ENCODE results near the gene TLK2.
"Not testable (repeated sequence)": the region's sequence is repeated elsewhere in the genome, so short reads cannot be mapped to it uniquely, and the experiment has no call there.

The TLK2 gene

DNA sequence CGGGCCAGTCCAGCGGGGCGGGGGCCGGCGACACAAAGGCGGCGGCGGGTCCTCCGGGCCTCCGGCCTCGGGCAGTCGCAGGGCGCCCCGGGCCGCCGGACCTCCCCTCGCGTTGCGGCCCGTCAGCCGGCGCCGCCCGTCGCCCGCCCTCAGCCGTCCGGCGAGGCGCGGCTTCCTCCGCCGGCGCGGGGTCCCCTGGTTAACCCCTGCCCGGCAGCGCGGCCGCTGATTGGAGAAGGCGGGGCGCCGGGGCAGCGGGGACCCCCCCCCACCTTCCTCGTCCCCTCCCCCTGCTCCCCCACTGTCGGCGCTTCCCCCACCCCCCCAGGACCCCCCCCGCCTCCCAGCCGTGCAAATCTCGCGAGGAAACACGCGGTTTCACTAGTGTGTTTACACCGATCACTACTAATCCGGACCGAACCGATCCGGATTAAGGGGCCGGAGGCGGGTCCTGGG is at the start of gene TLK2:
TSS of gene TLK2 (plus strand) at position 402 of the 456 bp plus-strand sequence. CDS start 2,301 bp downstream, outside the sequence.
- peak; percentile 43 for DNase-seq

DNA sequence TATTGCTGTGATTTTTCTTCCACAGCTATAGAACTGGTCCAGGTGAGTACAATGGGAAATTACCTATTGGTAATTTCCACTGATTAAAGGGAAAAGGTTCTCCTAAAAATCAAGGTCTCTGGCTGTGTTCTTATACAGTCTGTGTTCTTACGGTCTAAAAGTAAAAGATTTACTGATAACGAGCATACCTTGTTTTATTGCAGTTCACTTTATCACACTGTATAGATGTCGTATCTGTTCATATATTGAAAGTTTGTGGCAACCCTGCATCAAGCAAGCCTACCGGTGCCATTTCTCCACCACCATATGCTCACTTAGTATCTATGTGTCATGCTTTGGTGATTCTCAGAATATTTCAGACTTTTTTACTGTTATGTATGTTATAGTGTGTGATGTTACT is 43.4 kb upstream of the TLK2 start:
- not testable (repeated sequence) for DNase-seq

DNA sequence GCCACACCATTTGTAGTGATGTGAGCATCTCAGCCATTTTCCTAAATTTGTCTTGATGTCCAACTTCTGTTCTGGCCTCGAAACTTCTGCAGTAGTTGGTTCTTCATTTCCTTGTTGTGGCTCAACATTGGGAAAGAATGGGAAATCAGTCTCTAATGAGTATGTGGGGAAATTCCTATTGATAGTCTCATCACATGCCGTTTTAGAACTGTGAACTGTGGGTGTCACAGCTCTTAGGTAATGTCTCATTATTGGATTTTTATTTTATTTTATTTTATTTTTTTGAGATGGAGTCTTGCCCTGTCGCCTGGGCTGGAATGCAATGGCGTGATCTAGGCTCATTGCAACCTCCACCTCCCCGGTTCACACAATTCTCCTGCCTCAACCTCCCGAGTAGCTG is 37.4 kb upstream of the TLK2 start:
- not testable (repeated sequence) for DNase-seq

DNA sequence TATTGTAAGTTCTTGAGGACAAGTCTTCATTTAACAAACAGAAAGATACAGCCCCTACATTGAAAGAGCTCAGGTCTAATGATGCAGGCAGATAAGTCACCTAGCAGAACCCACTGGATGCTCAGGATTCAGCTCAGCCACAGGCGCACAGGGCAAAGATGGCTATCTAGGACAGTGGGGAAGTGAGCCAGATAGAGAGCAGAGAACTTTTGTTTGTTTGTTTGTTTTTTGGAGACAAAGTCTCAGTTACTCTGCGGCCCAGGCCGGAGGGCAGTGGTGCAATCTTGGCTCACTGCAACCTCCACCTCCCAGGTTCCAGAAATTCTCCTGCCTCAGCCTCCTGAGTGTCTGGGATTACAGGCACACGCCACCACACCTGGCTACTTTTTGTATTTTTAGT is 34.6 kb upstream of the TLK2 start:
- DNase-seq, result no peak

DNA sequence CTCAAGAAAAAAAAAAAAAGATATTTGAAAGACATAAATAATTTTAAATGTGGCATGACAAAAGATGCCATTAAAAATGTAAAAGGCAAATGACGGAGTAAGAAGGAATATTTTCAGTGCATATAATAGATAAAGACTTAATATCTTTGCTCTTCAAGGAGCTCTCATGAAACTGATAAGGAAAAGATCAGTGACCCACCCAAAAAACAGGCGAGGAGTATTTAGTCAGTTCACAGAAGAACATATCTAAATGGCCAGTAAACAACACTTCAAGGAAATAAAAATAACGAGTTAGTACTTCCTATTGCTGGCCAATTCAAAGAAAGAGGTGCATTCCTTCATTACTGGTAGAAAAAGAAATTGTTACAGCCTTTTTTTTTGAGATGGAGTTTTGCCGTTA is 32.8 kb upstream of the TLK2 start:
- not testable (repeated sequence) for DNase-seq

DNA sequence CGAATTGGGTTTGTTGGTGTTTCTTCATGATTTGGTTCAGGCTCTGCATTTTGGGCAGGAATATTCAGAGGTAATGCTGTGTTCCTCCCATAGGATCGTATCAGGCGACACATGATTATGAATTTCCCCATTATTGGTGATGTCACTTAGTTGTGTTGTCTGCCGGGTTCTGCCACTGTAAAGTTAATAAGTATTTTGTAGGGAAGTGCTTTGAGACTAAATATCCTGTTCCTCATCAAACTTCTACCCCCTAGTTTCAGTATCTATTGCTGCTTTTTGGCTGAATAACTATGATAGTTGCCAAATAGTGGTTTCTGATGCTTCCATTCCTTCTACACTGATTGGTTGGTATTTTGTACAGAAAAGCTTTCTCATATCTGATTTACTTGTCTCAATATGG is 26.4 kb upstream of the TLK2 start:
- DNase-seq, result not testable (repeated sequence)

DNA sequence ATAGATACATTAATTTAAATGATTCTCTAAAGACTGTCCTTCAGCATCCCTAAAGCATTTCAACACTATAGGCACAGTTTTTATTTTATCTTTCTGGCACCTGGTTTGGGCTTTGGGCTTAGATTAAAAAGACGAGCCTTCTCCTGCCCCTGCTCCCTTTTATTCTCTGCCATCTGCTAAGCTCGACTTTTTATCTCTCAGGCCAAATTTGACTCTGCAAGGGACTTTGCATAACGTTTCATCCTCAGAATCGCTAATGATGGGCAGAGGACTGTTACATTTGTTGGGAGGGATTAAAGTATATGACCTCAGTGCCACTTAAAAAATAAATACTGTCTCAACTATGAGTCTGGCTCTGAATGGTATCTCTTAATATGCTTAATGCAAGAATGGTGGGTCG is 25.6 kb upstream of the TLK2 start:
- not testable (repeated sequence) for DNase-seq

DNA sequence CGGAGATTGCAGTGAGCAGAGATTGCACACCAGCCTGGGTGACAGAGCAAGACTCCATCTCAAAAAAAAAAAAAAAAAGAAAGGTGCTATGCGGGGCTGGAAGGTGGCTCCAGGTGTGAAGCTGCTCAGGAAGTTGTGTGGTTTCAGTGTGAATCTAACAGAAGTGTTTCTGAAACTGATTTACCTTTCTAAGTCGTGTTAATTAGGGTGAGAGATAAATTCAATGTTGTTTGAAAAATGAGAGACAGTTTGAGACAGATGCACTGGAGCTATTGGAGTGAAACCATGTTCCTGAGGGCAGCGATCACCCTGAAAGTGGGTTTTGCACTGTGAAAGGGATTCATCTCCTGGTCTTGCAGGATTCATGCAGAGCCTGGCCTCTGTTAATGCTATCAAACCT is 25.0 kb upstream of the TLK2 start:
- DNase-seq, result not testable (repeated sequence)

DNA sequence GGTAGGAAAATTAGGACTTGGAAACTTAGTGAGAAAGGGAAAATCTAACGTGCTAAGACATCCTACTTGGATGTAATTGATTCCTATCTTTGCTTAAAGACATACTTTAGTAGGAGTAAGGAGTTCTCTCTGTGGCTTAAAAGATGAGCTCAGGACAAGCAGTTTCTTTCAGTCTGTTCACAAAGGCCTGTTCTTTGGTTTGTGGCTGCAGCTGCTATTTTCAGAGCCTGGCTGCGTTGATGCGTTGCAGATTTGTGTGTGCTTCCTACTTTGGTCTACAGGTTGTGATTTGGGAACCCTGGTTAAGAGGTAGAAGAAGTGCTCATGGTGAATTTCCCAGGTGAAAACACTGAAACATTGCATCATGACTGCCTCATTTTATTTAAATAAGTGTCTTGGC is 24.5 kb upstream of the TLK2 start:
- not testable (repeated sequence) for DNase-seq

DNA sequence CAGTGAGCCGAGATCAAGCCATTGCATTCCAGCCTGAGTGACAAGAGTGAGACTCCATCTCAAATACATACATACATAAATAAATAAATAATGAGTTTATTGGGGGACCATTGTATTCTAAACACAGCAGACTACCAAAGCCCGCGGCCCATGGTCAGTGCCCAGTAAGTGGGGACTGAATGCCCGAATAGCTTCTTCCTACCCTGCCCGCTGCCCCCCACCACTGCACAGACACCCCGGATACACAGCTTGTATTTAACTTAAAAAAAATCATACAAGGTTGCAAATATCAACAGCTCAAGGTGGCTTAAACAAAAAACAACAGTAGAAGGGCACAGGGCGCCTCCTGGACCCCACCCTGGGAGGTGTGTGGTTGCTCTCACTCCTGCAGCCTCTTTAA is 22.6 kb upstream of the TLK2 start:
- DNase-seq, result no peak

DNA sequence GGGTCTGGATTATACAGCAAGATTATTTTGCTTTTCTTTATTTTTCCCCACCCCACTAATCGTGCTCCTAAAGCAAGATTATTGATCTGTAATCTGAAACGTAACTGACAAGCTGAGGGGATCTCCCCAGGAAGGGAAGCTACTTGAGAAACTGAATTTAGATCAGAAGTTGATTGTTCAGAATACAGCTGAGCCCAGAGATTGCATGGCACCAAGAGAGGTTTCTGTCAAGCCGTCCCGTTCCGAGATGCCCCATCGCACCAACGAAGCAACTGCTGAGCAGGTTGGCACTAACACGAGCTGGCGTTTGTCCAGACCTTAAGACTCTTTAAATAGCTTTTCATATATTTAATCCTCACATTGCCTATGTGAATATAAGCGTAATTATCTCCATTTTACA is 20.1 kb upstream of the TLK2 start:
- not testable (repeated sequence) for DNase-seq

DNA sequence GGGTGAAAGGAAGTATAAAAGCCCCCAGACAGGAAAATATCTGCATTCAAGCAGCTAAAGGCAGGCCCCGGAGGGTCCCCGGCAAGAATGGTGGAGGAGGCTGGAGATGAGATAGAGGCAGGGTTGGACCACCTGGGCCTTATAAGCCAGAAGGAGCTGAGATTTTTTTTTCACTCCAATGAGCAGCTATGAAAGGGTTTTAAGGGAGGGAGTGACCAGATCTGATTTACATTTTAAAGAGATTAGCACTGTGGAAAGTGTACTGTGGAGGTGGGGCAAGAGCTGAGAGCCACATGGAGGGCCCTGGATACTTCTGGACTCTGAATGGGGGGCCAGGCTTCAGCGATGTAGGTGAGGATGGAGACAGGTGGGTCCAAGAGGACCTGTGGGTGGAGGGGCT is 14.2 kb upstream of the TLK2 start:
- not testable (repeated sequence) for DNase-seq

DNA sequence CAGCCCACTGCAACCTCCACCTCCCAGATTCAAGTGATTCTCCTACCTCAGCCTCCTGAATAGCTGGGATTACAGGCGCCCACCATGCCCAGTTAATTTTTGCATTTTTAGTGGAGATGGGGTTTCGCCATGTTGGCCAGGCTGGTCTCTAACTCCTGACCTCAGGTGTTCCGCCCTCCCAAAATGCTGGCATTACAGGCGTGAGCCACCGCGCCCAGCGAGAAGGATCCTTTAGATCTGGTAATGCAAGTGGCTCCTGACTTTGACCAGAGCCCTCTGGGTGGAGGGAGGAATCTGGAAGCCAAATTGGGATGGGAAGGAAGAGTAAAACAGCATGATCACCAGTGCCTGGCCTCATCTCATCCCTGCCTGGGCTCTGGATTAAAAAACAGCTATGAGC is 13.4 kb upstream of the TLK2 start:
- not testable (repeated sequence) for DNase-seq

DNA sequence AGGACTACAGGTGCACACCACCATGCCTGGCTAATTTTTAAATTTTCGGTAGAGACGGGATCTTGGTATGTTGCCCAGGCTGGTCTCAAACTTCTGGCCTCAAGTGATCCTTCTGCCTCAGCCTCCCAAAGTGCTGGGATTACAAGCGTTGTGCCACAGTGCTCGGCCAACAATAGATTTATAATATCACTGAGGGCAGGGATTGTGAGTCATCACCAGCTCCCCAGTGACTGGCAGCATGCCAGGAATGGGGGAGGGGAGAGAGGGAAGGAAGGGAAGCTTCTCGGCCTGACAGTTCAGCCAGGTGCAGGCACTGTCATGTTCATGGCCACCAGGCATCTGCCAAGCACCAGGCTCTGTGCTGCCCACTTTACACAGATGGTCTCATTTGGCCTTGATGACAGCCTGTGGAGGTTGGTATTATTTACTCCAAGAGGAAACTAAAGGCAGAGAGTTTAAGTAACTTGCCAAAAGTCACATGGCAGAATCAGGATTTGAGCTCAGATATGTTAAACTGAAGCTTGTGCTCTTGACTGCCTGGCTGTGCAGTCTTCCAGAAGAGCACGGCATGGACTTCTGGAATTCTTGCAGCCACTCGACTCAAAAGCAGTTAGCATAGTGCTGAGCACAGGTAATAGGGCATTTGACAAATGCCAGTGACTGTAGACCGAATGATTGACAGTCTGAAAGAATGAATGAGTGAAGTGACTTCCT is 7.8 kb upstream of the TLK2 start:
- DNase-seq, result peak; percentile 89

DNA sequence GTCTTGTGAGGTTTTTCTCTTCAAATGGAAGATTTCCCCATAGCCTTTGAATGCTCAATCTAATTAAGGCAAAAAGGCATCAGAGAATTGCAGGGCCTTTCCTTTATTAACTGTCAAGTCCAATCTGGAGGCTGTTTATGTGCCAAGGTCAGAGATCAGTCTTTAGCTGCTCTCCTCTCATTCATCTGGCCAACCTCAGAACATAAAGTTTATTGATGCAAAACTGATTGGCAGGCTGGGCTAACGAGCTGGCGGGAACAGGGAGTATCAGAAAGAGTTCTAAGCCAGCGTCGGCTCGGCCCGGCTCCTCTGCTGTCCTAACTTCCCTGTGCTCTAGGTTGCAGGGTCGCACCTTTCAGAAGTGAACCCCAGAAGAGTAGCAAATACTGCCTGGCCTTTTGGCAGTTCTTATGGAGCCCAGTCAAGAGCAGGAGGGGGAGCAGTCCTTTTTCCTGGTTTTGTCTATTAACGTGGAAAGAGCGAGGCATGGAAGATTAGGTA is 7.2 kb upstream of the TLK2 start:
- DNase-seq, result not testable (repeated sequence)

DNA sequence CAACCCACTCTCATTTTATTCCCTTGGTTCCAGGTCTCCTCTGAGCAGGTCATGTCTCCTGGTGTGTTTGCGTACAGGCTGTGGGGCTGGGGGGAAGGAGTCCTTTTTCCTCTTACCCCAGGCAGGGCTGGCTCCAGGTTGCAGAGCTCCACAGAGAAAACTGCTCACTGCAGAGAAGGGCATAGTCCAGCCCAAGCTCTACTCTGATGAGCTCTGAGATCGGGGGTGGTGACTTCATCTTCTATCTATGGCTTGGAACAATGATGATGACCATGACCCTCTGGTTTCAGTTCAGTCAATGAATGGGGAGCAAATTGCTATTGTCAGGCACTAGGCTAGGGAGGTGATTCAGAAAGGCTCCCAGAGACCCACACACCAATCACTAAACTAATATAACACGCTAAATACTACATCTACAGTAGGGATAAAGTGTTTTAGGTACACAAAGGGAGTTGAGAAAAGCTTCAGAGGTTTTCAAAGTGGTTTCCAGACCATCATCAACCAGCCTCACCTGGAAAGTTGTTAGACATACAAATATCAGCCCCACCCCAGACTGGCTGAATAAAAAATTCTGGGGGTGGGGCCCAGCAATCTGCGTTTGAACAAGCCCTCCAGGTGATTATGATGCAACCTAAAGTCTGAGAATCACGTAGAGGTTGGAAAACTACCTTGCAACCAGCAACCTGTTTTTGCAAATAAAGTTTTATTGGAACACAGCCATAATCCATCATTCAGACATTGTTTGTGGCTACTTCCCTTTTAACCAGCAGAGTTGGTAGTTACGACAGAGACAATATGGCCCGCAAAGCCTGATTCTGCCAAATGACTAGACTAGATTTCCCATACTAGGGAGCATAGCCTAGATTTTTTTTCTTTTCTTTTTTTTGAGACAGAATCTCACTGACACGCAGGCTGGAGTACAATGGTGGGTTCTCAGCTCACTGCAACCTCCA is 5.3 kb upstream of the TLK2 start:
- not testable (repeated sequence) for DNase-seq

DNA sequence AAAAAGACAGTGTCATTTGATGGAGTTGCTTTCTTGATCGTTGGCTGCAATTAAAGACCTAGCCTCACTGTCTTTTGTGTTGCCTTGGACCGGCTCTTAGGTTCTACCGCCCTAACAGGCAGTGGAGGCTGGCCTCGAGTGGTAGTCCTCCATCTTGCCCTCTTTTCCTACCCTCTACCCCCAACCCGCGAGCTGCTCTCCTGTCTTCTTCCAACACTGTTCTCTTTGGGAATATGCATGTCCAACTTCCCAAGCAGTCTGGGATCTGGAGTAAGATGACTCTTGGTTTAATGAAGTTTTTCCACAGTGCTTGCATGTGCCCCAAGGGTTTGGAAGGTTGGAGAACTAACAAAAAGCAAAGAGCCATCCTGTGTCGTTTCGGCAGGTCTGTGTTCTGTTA is 1.5 kb upstream of the TLK2 start:
- DNase-seq, result not testable (repeated sequence)

DNA sequence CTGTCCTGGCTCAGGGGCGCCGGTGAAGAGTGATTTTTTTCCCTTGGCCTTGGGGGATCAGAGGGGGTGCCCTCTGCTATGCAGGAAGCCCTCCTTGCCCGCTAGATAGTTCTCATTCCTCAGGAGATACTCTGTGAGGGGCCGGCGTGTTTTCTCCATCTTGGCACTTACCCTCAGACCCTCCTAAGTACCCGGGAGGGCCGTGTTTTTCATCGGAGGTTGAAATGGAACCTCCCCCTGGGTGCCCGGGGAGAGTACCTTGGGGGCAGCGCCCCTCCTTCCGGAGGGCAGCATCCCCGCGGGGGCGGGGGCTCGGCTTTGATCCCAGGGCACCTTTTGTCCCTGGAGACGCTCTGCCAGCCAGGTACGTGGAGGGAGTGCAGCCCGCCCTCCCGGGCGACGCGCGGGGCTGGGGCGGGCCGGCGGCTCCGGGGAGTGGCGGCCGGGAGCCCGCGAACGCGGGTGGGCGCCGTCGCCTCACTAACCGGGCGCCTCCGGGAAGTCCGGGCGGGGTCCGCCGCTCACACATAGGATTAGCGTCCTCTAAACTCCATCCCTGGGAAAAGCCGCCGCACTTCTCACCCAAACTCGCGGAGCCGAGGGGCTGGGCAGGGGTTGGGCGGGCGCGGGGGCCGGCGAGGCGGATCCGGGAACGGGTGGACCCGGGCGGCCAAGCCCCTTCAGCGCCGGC is 762 bp upstream of the TLK2 start:
- DNase-seq, result not testable (repeated sequence)

DNA sequence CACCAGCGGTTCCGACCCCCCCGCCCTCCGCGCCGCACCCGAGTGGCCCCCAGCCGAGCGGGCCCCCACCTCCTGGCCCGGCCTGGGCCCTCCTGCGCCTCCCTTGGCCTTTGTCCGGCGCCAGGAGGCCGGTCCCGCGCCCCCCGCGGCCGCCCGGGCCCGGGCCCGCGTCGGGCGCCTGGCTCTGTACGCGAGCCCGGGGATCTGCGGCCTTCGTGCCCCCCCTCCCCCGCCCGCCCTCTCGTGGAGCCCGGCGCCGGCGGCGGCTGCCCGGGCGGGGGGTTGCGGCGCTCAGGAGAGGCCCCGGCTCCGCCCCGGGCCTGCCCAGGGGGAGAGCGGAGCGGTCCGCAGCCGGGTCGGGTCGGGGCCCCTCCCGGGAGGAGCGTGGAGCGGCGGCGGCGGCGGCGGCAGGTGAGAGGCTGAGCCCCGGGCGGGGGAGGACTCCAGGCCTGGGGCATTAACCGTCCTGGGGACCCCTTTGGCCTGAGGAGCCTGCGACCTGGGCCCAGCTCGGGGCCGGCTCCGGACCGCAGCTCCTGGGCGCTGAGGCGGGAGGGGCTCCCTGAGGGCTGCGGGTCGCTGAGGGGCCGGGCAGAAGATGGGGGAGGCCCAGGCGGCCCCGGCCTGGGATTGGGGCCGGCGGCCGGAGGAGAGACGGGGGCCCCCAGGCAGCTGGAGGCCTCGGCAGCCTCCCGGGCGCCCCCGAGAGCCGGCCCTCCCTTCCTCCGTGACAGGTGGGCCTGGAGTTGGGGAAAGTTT is 434 bp downstream of the TLK2 start:
- not testable (repeated sequence) for DNase-seq

DNA sequence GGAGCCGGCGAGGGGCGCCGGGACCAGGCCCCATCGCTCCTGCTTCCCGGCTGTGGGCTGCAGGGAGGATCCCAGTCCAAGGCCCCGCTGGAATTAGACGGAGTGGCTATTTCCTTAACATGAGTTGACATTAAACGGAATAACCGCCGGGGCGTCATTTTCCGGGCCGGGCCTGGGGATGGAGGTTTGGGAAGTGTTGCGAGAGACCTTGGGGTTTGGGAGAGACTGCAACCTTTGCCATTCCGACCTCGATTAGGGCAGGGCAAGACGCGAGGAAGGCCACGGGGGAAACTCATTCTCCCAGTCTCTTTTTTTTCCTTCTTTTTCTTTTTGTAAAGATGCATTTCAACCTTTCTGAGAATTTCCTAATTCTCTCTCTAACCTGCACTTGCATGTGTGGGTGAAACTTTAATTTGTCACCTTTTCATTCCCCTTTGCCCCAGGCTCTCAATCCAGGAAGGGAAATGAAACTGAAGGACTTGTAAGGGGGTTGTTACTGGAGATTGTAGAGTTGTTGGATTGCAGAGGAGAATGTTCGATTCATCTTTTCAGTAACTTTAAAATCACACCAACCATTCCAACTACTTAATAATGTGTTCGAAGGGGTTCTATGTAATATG is 1.1 kb downstream of the TLK2 start:
- not testable (repeated sequence) for DNase-seq

DNA sequence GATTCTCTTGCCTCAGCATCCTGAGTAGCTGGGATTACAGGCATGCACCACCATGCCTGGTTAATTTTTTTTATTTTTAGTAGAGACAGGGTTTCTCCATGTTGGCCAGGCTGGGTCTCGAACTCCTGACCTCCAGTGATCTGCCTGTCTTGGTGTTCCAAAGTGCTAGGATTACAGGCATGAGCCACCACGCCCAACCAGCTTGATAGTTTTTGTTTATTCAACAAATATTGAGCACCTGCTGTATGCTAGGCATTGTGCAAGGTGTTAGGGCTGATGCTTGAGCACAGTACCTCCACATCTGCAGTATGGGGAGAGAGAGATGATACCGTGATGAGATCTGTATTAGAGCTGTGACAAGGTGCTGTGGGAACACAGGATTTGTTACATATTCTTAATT is 3.9 kb downstream of the TLK2 start:
- not testable (repeated sequence) for DNase-seq

DNA sequence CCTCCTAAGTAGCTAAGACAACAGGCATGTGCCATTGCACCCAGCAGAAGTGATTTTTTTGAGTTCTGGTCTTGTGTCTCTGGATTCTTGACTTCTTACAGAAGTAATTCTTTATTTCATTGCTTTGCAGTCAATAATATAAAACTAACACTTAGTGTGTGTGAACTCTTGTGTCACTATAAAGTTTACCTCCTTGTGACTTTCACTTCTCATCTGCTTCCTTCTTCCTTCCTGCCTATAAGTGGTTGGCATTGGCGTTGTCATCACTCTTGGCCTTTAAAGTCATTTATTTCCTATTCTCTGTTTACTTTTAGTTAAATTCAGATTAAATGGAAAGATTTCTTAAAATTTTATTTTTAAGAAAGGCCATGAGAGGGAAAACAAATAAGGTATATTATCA is 12.4 kb downstream of the TLK2 start:
- not testable (repeated sequence) for DNase-seq
